ENCODE data around the gene KCNJ6.
"Not testable (repeated sequence)": the region's sequence is repeated elsewhere in the genome, so short reads cannot be mapped to it uniquely, and the experiment has no call there.

Gene KCNJ6

DNA sequence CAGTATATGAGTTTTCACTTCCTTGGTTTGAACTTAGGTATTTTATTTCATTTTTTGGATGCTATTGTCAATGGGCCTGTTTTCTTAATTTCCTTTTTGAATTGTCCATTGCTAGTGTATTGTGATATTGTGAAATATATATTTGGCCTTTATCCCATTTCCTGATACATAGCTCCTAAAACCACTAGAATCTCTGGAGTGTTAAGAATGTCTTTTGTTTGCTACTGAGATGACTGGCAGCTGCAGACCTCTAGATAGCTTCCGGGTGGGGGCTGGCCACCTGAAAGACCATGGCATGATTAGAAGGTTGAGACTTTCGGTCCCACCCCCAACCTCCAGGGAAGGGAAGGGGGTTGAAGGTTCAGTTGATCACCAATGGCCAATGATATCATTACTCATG is 245.4 kb downstream of the KCNJ6 start:
- DNase-seq: no peak

DNA sequence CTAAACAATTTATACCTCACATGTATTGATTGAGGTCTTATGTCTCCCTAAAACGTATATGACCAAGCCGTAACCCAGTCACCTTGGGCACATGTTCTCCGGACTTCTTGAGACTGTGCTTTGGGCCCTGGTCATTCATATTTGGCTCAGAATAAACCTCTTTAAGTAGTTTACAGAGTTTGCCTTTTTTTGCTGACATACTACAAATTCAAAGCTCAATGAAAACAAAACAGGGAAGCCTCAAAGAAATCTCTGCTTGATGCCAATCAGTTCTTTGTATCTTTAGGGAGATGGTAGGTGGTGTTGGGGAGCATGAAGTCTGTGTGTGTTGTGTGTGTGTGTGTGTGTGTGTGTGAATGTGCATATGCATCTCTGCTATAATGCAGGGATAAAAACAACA is 247.0 kb downstream of the KCNJ6 start:
- DNase-seq: no peak

DNA sequence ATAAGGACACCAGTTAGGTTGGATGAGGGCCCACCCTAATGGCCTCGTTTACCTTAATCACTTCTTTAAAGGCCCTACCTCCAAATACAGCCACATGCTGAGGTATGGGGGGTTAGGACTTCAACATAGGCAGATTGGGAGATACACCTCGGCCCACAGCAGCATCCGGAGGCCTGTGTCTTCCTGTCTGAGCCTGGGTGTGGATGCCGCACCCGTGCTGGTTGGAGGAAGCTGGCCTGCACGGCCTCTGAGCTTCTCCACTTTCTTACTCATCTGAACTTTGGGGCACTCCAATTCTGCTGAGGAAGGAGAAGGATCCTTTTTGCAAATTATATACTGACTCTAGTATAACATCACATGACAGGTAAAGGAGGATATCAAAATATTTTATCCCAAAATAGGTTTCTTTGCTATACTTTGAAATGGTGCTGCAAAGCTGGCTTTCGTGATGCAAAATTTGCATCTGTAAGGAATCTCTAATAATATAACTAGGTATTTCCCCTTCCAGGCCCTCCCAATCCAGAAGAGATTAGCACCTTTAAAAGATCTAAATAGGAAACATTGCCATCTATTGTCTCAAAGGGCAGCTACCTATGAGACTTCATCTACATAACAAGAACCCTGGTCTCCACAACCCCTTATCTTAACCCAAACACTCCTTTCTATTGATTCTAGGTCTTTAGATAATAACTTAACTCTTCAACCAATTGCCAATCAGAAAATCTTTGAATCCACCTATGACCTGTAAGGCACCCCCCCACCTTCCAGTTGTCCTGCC is 247.6 kb downstream of the KCNJ6 start:
- DNase-seq: no peak

DNA sequence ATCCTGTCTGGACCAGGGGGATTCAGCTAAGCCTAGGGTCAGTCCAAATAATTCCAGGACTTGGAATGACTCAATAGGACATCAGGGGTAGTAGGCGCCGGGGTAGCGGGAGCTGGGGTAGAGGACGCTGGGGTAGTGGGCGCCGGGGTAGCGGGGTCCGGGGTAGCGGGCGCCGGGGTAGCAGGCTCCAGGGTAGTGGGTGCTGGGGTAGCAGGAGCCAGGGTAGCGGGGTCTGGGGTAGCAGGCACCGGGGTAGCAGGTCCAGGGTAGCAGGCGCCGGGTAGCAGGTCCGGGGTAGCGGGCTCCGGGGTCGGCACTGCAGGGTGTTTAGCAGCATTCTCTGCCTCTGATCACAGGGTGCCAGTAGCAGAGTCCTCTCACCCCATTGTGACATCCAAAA is 248.9 kb downstream of the KCNJ6 start:
- DNase-seq: no peak

DNA sequence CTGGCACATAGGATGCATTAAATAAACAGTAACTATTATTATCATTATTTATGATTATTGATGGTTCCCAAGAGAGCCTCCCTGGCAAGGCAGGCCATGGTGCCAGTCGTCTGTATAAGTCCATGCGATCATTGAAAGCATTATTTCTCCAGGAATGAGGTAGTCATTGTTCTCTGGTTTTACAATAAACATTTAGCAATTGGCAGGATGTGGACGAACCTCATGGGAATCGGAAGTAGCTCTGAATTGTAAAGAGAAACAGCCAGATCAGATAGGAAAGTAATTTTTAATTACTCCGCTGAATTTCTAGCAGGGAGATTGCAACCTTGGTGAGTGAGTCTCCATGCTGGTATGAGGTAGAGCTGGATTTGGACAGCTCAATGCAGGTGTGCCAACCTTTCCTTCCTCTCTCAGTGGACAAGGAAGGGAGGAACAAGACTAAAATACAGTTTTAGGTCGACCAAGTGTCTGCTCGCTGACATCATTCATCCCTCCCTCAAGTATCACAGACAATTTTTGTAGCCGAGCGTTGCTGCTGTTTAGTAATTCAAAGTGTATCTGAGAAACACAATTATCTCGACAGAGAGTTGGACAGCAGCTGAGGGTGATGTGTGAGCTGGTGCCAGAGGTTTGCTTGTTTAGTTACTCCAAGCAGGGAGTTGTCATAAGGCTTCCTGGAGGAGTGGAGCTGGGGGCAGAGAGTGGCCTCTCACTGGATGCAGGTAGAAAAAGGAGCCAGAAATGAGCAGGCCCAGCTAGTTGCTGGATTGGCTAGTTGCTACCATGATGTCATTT is 250.8 kb downstream of the KCNJ6 start:
- DNase-seq: no peak

DNA sequence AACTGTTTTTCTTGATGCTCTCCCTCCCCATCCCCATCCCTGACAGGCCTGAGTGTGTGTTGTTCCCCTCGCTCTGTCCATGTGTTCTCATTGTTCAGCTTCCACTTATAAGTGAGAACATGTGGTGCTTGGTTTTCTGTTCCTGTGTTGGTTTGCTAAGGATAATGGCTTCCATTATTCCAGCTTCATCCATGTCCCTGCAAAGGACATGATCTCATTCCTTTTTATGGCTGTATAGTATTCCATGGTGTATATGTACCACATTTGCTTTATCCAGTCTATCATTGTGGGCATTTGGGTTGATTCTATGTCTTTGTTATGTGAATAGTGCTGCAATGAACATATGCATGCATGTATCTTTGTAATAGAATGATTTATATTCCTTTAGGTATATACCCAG is 254.0 kb downstream of the KCNJ6 start:
- not testable (repeated sequence) for DNase-seq

DNA sequence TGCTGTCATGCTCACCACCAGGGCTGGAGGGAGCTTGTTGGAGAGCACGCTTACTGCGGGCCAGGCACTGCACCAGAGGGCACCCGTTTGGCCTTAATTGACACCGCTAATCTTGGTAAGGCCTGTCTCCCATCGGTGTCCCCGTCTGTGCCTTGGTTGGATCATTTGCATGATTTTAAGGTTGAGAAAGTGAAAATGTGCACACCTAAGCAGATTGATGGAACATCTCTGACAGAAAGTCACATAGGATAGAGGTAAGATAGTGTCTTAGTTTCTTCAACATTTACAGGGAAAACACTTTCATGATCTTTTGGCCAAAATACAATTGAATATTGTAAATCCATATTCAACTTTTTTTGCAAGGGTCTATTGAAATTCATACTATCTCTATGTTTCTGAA is 255.5 kb downstream of the KCNJ6 start:
- no peak for DNase-seq

DNA sequence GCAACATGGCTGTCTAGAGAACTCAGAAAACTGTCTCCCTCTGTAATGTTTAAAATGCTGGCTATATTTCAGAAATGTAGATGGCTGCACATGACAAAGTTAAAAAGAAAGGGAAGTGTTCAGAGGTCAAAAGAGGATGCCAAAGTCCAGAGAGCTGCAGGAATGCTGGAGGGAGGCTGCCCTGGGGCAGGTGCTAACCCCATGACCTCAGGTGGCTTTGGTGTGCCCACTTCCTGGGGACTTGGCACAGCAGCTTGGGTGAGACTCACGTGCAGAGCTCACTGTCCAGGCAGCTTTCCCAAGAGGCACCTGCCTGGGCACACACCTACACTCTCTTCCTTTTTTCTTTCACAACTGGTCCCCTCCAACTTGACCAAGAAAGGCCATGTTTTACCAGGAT is 256.4 kb downstream of the KCNJ6 start:
- no peak for DNase-seq

DNA sequence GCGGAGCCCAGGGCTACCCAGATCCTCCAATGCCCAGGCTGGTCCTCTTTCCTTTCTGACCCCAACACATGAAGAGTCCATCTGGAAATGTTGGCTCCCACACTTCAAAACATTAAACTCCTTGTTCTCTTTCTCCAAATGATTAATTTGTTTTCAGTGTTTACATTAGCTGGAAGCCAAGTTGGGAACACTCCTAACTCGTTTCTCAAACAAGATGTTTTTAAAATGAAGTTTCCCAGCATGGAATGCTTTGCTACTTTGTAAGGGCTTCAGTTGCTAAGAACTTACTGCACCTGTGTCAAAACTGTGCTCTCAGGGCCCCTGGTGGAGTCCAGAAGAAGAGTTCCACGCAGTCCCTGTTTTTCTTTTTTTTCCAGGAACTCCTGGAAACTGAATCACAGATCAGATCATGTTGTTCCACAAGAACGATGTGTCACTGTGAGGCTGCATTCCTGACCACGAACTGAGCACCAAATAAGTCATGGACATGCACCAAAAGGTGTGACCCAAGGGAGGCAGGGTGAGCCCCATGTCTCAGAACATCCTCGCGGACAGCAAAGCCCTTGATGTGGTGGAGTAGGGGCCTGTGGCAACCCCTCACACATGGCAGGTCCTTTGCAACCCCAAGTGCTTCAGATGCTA is 257.3 kb downstream of the KCNJ6 start:
- DNase-seq: no peak

DNA sequence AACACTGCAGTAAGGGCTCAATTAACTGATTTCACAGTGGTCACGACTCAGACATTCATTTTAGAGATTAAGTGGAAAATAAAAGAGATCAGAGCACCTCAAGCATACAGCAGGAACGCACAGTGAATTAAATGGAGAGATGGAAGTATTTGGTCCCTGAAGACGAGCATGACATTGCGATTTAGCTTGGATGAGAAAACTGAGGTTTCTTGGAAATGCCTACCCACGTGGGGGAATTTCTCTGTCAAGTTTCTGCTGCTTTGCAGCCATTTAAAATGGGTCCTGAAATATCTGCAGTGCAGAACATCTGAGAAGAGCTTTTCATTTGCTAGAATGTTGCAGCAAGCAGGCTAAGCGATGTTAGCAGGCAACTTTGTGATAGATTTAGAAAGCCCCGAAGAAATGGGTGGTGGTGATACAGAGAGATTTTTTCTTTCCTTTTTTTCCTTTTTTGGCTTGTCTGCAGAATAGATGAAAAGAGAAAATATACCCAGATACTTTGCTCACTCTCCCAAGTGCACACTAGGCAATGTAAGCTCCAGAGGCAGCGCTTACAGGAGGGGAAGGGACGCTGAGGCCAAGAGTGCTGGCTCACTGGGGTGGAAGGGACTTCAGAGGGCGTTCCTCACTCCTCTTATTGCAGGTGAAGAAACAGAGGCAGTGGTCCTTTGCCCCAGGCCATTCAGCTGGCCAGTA is 258.0 kb downstream of the KCNJ6 start:
- DNase-seq: no peak

DNA sequence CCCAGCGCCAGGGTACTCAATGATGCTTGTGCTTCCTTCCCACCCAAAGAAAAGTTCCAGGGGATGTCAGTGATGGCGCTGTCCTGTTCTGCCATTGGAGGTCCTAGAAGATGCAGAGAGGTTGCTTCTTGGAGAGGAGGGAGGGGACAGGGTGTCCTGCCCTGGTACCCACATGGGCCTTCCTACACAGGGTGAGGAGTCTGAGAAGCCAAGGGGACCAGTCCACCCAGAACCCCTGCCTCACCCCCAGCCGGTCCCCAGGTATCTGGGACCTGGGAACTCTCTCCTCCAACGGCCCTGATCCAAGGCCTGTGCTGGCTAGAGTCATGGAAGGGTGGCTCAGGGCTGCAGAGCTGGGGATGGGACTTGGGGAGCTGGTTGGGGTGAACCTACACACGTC is 259.4 kb downstream of the KCNJ6 start:
- no peak for DNase-seq

DNA sequence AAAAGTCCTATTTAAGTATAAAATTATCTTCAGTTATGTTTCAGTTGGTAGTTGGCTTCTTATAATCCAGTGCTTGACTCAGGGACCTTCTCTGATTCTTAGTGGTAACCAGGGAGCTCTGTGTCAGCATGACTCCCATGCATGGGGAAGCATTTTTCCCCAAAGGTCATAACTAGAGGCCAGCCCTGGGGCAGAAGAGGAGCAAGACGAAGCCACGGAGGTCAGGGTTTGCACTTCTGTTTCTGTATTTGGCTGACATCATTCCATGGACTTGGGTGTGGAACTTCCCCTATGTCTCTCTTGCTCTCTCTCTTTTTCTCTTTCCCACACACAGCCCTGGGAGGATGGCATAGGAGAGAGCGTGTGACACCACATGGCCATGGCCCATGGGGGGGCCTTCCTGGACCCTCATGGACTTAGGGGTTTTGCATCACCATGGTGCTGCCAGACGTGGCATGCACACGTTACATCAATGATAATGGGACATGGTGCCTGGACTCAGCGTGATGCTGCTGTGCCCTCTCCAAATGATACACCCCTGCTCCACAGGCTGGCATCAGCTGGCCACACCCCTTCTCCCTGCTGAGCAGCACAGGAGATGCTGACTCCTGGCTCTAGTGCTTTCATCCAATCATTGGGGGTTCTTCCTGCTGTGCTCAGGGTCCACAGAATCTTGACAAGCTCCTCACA is 260.5 kb downstream of the KCNJ6 start:
- DNase-seq: no peak

DNA sequence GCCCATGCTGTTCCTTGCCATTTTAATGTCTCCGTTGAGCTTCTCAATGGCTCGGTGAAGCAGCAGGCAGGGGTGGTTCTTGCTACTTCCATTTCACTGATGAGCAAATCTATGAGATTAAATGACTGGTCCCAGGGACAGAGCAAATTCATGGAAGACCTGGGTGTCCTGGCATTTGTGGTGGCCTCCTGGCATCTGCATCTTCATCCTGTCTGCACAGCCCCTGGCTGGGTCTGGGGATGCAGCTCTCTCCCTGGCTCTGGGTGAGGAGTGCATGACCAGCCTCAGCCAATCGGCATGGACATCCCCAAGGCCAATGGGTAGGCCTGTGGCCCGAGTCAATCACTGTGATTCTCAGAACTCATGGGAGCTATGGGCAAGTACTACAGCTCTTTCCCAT is 261.7 kb downstream of the KCNJ6 start:
- DNase-seq: no peak

DNA sequence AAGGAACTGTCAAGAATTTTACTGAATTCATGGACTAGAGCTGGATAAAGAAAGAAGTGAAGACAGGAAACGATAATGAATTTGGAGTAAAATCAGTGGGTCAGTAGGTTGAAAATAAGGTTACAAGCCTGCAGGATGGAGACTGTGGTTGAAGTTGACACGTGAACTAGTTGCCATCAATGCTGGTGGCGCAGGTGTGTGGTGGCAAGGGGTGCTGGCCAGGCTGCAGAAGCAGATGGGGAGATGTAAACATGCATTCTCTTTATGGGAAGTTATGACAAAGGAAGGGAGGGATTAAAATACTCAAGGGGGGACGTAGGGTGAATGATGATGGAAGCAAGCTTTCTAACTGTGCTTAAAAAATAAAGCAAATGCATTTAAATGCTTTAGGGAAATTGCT is 263.1 kb downstream of the KCNJ6 start:
- DNase-seq: no peak

DNA sequence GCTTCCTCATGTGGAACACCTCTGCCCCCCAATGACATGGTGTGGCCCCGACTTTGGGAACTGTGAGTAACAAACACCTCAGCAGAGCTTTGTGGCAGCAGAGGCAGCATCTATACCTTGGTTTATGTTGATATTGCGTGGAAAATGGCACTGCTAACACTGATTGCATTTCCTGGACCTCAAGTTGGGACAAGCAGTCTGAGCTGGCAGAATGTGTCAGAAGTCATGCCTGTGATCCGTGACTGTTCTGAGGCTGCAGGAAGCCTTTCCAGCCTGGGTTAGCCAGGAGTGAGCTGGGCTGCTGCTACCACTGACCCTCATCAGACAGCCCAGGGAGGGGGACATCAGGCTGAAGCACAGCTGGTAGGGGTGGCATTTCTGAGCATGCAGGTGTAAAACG is 268.5 kb downstream of the KCNJ6 start:
- no peak for DNase-seq

DNA sequence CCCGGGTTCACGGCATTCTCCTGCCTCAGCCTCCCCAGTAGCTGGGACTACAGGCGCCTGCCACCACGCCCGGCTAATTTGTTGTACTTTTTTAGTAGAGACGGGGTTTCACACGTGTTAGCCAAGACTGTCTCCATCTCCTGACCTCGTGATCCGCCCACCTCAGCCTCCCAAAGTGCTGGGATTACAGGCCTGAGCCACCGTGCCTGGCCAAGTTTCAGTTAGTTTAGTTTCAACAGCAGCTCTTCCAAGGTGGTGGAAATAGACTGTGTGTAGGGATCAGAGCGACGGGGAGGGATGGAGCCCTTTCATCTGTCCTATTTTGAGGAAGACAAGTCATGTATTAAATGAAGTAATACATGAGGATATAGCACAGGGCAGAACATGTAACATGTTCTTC is 269.5 kb downstream of the KCNJ6 start:
- not testable (repeated sequence) for DNase-seq

DNA sequence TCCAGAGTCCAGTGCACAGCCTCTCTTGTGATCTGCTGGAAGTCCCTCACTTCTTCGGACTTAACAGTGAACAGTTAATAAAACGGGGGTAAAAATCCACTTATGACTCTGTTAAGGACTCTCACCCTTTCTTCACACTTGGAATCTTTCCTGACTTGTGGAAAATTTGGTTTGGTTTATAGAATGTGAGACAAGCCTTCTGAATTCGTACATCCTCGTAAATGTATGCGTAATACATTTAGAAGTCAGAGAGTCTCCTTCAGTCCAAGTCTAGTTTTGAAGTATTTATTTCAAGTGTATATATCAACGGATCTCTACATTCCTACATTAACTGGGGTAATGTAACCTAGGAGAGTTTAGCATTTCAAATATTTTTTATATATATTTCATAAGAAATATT is 270.4 kb downstream of the KCNJ6 start:
- DNase-seq: no peak

DNA sequence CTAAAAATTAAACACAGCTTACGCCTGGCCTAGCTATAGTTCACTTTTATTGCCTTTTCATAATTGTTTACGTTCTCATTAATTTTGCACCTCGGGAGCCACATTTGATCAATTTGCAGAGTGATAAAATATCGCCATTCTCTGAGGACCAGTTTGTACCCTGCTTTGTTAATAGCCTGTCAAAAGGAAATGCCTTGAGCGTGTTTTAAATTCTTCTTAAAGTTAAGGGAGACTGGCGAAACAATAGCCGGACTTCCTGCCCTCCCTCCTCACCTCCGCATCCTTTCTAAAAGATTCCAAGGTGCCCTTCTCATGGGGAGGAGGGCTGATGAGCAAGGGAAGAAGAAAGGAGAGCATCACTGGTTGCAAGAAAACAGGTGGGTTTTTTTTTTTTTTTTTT is 271.6 kb downstream of the KCNJ6 start:
- DNase-seq: no peak

DNA sequence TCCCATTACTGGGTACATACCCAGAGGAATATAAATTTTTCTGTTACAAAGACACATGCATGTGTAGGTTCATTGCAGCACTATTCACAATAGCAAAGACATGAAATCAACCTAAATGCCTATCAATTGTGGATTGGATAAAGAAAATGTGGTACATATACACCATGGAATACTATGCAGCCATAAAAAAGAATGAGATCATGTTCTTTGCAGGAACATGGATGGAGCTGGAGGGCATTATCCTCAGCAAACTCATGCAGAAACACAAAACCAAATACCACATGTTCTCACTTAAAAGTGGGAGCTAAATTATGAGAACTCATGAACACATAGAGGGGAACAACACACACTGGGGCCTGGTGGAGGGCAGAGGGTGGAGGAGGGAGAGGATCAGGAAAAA is 272.4 kb downstream of the KCNJ6 start:
- DNase-seq: not testable (repeated sequence)

DNA sequence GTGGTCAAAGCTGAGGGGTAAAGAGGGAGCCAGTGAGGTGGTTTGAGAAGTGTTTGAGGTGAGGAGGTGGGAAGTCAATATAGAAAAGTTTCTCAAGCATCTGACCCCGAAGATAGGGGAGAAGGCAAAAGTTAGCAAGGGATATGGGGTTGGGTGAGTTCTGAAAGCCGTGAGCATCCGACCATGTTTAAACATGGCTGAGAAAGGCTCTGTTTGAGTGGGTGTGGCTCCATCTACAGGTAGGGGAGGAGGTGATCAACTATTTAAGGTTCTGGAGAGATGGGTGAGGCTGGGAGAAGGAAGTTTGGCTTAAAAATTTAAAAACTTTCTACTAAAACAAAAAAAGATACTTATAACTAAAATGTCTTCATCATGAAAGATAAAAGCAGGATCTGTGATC is 273.8 kb downstream of the KCNJ6 start:
- peak; percentile 38 for DNase-seq

DNA sequence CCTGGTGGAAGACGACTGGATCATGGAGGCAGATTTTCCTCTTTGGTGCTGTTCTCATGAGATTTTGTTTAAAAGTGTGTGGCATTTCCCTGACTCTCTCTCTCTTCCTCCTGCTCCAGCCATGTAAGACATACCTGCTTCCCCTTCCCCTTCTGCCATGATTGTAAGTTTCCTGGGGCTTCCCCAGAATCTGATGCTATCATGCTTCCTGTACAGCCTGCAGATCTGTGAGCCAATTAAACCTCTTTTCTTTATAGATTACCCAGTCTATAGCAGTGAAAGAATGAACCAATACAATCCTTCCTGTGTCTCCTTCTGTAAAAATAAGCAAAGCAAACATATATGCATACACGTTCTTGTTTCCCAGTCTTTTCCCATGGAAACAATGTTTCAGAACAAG is 276.5 kb downstream of the KCNJ6 start:
- no peak for DNase-seq

DNA sequence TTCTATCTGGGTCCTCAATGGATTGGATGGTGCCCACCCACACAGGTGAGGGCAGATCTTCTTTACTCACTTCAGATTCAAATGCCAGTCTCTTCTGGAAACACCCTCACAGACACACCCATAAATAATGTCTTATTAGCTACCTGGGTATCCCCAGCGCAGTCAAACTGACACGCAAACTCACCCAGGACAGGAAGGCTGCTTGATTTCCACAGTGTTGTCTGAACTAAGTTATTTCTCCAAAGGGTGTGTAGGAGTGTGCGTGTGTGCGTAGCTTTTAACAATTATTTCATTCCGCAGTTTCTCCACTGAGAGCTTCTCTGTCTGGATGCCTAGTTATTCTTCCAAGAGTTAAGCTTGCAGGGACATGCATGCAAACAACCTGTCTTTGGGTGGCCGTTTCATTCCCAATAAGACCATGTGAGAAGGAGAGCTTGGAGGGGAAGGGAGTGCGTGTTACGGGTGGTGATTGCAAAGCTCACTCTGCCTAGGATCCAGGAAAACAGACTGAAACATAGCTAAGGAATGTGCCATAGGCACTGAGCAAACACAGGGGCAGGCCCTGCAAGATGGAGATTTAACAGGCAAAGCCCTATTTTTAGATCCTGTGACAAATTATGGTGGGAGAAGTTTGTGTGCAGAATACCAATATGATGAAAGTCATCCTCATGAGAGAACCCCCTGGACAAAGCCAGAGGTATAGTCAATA is 280.0 kb downstream of the KCNJ6 start:
- no peak for DNase-seq
